ENCODE measurements around the gene RANBP10.
"Not testable (repeated sequence)": the region's sequence is repeated elsewhere in the genome, so short reads cannot be mapped to it uniquely, and the experiment has no call there.

Gene RANBP10

DNA sequence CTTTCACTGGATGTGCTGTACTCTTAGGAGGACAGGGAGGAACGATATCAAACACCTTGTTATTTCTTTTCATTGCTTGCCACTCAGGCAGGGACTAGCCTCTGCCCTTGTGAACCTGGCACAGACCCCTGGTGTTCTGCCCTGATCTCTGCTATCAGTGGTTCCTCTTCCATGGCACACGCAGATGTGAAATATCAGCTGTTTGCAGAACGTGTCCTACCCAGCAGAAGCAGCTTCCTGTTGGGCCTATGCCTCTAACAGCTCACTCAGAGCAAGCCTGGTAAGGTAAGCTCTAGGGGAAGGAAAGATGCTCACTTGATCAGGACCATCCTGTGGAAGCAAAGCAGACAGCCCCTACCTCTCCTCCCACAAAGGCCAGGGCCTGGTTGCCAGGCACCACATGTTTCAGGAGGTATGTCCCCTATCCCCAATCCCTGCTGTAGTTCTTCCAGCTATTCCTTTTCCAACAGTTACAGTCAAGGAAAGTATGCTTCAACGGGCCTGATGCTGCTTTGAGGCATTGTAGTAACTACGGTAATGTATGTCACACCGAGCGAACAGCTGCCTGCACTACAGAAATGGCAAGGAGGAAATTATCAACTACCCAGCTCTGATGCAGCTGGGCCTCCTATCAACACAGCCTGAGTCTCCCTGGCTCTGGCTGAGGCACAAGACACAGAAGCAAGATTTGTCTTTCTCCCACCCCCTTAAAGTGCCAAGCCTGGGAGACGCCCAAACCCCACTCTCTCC, 46.0 kb downstream of the RANBP10 start:
- no peak overlapping the region for H3K4me3 ChIP-seq (ENCODE audit: low read depth, low read length)

DNA sequence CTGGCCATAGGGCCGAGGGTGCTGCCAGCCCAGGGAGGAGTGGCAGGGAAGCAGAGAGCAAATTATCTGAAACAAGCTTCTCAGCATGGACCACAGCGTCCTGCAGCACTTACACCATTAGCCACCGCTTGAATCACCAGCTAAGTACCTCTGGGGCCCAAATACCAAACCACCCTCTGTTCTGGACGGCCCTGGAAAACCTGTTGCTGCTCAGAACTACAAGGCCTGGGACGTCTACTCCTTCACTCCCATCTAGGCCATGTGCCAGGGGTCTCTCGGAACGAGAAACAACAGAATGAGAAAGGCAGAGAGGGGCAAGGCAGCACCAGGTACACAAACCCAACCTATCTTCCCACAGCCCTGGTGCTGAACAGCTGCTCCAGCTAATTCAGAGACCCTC, 47.4 kb downstream of the RANBP10 start:
- no peak overlapping the region for H3K4me3 ChIP-seq (ENCODE audit: low read depth, low read length)
- TF ChIP-seq, protein P1, sequence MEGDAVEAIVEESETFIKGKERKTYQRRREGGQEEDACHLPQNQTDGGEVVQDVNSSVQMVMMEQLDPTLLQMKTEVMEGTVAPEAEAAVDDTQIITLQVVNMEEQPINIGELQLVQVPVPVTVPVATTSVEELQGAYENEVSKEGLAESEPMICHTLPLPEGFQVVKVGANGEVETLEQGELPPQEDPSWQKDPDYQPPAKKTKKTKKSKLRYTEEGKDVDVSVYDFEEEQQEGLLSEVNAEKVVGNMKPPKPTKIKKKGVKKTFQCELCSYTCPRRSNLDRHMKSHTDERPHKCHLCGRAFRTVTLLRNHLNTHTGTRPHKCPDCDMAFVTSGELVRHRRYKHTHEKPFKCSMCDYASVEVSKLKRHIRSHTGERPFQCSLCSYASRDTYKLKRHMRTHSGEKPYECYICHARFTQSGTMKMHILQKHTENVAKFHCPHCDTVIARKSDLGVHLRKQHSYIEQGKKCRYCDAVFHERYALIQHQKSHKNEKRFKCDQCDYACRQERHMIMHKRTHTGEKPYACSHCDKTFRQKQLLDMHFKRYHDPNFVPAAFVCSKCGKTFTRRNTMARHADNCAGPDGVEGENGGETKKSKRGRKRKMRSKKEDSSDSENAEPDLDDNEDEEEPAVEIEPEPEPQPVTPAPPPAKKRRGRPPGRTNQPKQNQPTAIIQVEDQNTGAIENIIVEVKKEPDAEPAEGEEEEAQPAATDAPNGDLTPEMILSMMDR (IDR thresholded peaks at IDR 0.05; ENCODE audit: low read depth, low read length), result no peak

More for the DNA sequence above, 46.0 kb downstream of the RANBP10 start:
- TF ChIP-seq, protein P1 (IDR thresholded peaks at IDR 0.05; ENCODE audit: low read depth, low read length), result no peak

DNA sequence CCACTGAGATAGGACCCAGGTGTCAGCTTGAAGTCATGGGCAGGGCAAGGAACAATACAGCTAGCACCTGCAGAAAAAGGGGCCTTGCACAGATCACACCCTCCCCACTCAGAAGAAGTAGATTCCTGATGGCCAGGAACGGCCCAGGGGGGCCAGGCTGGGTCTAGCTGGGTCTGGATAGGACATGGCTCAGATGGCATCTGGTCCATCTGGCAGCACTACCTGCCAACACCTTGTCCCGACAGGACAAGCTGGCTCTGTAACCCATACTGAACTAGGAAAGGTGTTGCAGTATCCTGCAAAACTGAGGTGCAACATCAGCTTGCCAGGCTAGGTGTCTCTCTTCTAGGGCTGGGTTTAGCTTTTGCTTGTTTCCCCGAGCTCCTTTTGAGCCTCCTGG, 48.4 kb downstream of the RANBP10 start:
- H3K4me3 ChIP-seq (ENCODE audit: low read depth, low read length), result no peak overlapping the region
- TF ChIP-seq, protein P1 (IDR thresholded peaks at IDR 0.05; ENCODE audit: low read depth, low read length), result no peak

DNA sequence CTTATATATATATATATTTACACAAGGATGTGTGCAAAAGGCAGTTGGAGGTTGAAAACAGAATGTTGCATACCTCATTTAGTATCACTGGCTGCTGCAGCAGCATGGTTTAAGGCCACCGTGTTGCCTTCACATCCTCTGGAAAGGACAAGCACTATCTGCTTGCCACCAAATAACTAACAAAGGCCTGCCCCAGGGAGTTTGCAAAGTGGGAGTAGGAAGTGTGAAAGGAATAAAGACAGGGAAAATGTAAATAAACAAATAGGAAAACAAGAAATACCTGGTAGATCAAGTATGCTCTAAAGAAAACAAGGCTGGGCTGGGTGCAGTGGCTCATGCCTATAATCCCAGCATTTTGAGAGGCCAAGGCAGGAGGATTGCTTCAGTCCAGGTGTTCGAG, 53.7 kb downstream of the RANBP10 start:
- TF ChIP-seq, protein P1 (IDR thresholded peaks at IDR 0.05; ENCODE audit: low read depth, low read length), result no peak
- H3K4me3 ChIP-seq (ENCODE audit: low read depth, low read length), result no peak overlapping the region

DNA sequence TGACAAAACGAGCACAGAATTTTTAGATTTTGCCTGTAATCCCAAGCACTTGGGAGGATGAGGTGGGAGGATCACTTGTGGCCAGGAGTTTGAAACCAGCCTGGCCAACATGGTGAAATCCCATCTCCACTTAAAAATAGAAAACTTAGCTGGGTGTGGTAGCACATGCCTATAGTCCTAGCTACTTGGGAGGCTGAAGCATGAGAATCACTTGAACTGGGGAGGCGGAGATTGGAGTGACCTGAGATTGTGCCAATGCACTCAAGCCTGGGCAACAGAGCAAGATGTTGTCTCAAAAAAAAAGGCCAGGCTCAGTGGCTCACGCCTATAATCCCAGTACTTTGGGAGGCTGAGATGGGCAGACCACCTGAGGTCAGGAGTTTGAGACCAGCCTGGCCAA, 55.0 kb downstream of the RANBP10 start:
- not testable (repeated sequence) for H3K4me3 ChIP-seq (ENCODE audit: low read depth, low read length)

DNA sequence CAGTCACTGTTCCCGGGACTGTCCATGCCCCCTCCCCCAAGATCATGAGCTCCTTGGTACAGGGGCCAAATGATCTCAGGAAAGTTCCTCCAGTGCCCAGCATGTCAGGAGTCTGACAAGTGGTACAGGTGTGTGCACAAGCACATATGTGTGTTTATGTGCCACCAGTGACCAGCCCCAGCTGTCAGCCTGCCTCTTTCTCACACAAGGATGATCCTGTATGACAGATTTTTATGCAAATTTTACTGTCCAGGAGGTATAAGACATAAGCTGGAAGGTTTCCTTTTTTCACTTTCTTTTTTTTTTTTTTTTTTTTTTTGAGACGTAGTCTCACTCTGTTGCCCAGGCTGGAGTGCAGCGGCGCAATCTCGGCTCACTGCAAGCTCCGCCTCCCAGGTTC, 55.9 kb downstream of the RANBP10 start:
- TF ChIP-seq, protein P1 (IDR thresholded peaks at IDR 0.05; ENCODE audit: low read depth, low read length), result no peak
- no peak overlapping the region for H3K4me3 ChIP-seq (ENCODE audit: low read depth, low read length)

DNA sequence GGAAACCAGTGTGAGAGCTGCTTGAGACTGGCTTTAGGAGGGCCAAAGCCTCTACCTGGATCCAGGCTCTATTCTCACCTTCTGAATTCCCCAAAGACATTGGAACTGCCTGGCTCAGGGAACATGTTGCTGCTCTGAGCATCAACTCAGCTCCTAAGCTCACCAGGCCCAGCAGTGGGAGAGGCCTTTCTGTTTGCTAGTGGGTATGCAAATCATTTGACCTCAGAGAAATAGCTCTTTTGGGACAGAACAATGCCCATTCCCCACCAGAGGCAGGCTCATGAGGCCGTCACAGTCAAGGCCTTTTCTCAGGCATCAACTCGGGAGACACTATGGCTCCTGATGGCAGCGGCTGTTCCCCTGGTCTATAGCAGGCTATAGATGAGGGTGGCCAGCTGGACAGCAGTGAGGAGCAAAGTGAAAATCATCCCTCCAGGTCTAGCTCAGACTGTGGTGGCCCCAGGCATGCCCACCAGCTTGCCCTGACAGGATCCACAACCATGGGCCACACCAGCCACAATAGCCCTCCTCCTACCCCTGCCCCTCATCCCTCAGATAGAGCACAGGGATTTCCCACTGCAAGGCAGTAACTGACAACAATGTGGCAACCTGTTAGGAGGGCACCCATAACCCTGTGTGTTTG, 56.8 kb downstream of the RANBP10 start:
- TF ChIP-seq, protein P1 (IDR thresholded peaks at IDR 0.05; ENCODE audit: low read depth, low read length), result no peak

More for the DNA sequence above, 56.8 kb downstream of the RANBP10 start:
- H3K4me3 ChIP-seq (ENCODE audit: low read depth, low read length), result no peak overlapping the region

All from WI38 (cell line).